OCI-LY1 (cell line): ENCODE measurements around the gene ANKRD13C.

Source experiments
- CTCF ChIP-seq: fragments of 200-600 bp; sonication (generic), shearing (Covaris generic); IDR thresholded peaks from 2 replicates; pipeline ENCODE4 v1.5.1; 2017; ENCODE audit warnings: mild to moderate bottlenecking, antibody characterized with exemption, low read length, moderate library complexity, mixed read lengths
- EZH2 ChIP-seq: fragments of 200-600 bp; sonication (generic), shearing (Covaris generic); IDR thresholded peaks from 2 replicates; pipeline ENCODE4 v1.8.0; 2017; ENCODE audit warnings: borderline replicate concordance, mixed run types, mild to moderate bottlenecking, antibody characterized with exemption, low read length, moderate library complexity, mixed read lengths

- TF ChIP-seq CTCF = no peak
- no peak for TF ChIP-seq EZH2
Observed at GRCh38 chr1:70210820-70211219, 143.7 kb downstream of the ANKRD13C start.
